ENCODE results near the gene TCEA2. TPM values are rescaled to one million over a fixed set of nuclear protein-coding genes. Genes with fewer than 3 reads are reported as not detected.

Gene TCEA2
- total RNA-seq, 1 donor from 2014 or later, result 73.1 TPM

DNA sequence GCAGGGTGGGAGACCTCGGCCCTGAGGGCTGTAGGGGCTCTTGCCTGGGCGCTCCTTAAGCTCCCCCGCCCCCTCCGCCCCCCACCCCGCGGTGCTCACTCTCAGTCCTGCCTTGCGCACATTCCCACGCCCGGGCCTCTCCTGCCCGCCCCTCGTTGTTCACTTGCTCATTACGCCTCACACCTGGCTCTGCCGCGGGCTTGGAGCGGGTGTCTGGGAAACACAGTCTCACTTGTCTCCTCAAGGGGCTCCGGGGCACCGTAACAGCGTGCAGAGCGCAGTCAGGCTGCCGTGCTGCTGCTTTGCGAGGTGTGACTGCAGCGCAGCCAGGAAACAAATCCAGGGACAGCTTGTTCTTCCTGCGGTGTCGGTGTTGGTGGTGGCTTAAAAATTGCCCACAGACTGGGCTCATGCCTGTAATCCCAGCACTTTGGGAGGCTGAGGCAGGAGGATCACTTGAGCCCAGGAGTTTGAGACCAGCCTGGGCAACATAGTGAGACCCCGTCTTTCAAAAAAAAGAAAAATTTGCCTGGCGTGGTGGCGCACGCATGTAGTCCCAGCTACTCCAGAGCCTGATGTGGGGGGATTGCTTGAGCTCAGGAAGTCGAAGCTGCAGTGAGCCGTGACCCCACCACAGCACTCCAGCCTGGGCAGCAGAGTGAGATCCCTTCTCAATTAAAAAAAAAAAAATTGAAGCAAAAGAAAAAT lies 39.8 kb downstream of the TCEA2 start:
- H3K27ac Mint-ChIP-seq (ENCODE audit: unreplicated experiment), result no peak overlapping the region
- H3K9me3 Mint-ChIP-seq (ENCODE audit: unreplicated experiment), result no peaks in the 10 kb centered on the region
- H3K27me3 Mint-ChIP-seq (ENCODE audit: unreplicated experiment), result peaks cover 37% of the 10 kb centered on the region
- DNase-seq (ENCODE audit: extremely low spot score, unreplicated experiment), result no peak
- TF ChIP-seq, protein P1, sequence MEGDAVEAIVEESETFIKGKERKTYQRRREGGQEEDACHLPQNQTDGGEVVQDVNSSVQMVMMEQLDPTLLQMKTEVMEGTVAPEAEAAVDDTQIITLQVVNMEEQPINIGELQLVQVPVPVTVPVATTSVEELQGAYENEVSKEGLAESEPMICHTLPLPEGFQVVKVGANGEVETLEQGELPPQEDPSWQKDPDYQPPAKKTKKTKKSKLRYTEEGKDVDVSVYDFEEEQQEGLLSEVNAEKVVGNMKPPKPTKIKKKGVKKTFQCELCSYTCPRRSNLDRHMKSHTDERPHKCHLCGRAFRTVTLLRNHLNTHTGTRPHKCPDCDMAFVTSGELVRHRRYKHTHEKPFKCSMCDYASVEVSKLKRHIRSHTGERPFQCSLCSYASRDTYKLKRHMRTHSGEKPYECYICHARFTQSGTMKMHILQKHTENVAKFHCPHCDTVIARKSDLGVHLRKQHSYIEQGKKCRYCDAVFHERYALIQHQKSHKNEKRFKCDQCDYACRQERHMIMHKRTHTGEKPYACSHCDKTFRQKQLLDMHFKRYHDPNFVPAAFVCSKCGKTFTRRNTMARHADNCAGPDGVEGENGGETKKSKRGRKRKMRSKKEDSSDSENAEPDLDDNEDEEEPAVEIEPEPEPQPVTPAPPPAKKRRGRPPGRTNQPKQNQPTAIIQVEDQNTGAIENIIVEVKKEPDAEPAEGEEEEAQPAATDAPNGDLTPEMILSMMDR (IDR thresholded peaks at IDR 0.05), result no peak
- peaks cover 4% of the 10 kb centered on the region for H3K4me1 Mint-ChIP-seq (ENCODE audit: unreplicated experiment)
- H3K4me3 Mint-ChIP-seq (ENCODE audit: unreplicated experiment), result peak overlapping the region; percentile 47
- H3K36me3 Mint-ChIP-seq (ENCODE audit: unreplicated experiment), result no peaks in the 10 kb centered on the region

DNA sequence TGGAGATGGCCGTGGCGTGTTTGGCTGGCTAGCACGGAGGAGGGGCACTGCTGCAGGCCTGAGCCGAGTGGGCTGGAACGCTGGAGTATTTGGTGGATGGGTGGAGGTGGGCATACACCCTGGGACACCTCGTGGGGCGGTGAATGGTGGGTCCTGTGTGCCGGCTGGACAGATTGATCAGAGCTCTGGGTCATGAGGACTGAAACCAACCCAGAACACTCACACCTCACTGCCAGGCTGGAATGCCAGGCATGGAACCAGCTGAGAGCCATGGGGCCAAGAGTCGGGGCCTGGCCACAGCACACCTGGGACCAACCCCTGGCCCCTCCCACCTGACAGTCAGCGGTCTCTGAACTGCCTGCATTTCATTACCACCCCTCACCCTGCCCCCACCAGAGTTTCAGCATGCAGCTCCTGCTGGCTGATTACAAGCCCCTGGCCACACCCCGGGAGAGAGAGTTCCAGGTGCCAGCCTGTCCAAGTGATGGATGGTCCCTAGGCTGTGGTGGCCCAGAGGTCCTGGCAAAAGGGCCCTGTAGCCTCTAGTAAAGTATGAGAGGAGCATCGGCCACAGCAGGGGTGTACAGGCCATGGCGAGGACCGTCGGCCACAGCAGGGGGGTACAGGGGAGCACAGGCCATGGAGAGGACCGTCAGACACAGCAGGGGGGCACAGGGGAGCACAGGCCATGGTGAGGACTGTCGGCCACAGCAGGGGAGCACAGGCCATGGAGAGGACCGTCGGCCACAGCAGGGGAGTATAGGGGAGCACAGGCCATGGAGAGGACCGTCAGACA lies 41.1 kb downstream of the TCEA2 start:
- TF ChIP-seq, protein P1 (IDR thresholded peaks at IDR 0.05), result no peak
- DNase-seq (ENCODE audit: extremely low spot score, unreplicated experiment), result no peak
- H3K9me3 Mint-ChIP-seq (ENCODE audit: unreplicated experiment), result no peaks in the 10 kb centered on the region
- peaks cover 37% of the 10 kb centered on the region for H3K27me3 Mint-ChIP-seq (ENCODE audit: unreplicated experiment)
- H3K27ac Mint-ChIP-seq (ENCODE audit: unreplicated experiment), result no peak overlapping the region
- H3K4me3 Mint-ChIP-seq (ENCODE audit: unreplicated experiment), result no peak overlapping the region
- peaks cover 4% of the 10 kb centered on the region for H3K4me1 Mint-ChIP-seq (ENCODE audit: unreplicated experiment)
- H3K36me3 Mint-ChIP-seq (ENCODE audit: unreplicated experiment), result no peaks in the 10 kb centered on the region

DNA sequence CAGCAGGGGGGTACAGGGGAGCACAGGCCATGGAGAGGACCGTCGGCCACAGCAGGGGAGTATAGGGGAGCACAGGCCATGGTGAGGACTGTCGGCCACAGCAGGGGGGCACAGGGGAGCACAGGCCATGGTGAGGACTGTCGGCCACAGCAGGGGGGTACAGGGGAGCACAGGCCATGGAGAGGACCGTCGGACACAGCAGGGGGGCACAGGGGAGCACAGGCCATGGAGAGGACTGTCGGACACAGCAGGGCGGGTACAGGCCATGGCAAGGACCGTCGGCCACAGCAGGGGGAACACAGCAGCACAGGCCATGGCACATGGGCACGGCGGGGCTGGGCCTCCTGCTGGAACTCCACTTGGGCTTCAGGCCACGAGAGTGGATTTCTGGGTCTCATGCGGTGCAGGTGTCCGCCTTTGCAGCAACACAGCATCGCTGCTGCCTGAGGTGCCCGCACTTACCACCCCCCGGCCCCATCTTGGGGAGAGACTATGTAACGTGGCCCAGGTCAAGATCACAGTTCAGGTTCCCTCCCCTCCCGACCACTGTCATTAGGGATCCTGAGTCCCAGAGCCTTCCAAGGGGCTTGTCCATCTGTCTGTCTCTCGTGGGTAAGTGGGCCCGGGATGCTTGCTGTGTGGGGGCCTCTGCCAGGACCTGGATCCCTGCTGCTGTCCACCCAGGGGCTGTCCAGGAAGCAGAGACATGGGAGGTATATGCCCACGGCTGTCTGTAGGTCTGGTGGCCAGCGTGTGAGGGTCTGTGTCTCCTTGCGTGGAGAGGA lies 41.9 kb downstream of the TCEA2 start:
- TF ChIP-seq, protein P1 (IDR thresholded peaks at IDR 0.05), result no peak
- Mint-ChIP-seq H3K36me3 (ENCODE audit: unreplicated experiment) (no peaks in the 10 kb centered on the region), H3K9me3 (ENCODE audit: unreplicated experiment) (no peaks in the 10 kb centered on the region), H3K4me3 (ENCODE audit: unreplicated experiment) (no peak overlapping the region), H3K27me3 (ENCODE audit: unreplicated experiment) (peaks cover 37% of the 10 kb centered on the region), H3K4me1 (ENCODE audit: unreplicated experiment) (peaks cover 4% of the 10 kb centered on the region), H3K27ac (ENCODE audit: unreplicated experiment) (no peak overlapping the region)
- DNase-seq (ENCODE audit: extremely low spot score, unreplicated experiment), result no peak

DNA sequence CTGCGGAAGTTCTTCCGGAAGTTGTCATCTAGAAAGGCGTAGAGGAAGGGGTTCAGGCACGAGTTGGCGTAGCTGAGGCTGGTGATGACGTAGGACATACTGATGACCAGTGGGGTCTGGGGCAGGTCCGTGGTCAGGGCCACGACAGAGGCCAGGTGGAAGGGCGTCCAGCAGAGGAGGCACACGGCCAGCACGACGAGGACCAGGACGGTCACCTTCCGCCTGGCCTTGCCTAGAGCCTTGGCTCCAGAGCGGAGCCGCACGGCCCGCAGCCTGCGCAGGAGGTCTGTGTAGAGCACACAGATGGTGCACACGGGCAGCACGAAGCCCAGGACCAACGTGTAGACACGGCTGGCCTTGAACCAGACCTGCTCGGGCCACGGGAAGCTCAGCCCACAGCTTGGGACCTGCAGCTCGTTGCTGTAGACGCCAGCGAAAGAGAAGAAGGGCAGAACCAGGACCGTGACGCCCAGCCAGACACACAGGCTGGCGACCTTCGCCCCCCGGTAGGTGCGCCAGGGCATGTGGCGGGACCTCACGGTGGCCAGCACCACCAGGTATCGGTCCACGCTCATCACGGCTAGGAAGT lies 42.9 kb downstream of the TCEA2 start:
- DNase-seq (ENCODE audit: extremely low spot score, unreplicated experiment), result no peak
- no peak overlapping the region for H3K27ac Mint-ChIP-seq (ENCODE audit: unreplicated experiment)
- no peaks in the 10 kb centered on the region for H3K9me3 Mint-ChIP-seq (ENCODE audit: unreplicated experiment)
- peaks cover 4% of the 10 kb centered on the region for H3K4me1 Mint-ChIP-seq (ENCODE audit: unreplicated experiment)
- TF ChIP-seq, protein P1 (IDR thresholded peaks at IDR 0.05), result no peak
- no peak overlapping the region for H3K4me3 Mint-ChIP-seq (ENCODE audit: unreplicated experiment)
- peaks cover 30% of the 10 kb centered on the region for H3K27me3 Mint-ChIP-seq (ENCODE audit: unreplicated experiment)
- H3K36me3 Mint-ChIP-seq (ENCODE audit: unreplicated experiment), result no peaks in the 10 kb centered on the region
